AG04450 (cell line): ENCODE measurements around the gene ENGASE. TPM values are rescaled to one million over a fixed set of nuclear protein-coding genes. Genes with fewer than 3 reads are reported as not detected.

Source experiments
- CTCF ChIA-PET: fragments of 300-600, 350-600 bp; formaldehyde crosslinking; extraction: SDS; loops from one replicate; lab custom pipeline; 2022; ENCODE audit warnings: antibody characterized with exemption, inconsistent platforms; lab: Charles Lee
- POLR2A ChIA-PET: fragments of 350-600 bp; formaldehyde crosslinking; extraction: SDS; loops from one replicate; lab custom pipeline; 2021; ENCODE audit warnings: antibody characterized with exemption, inconsistent platforms; lab: Yijun Ruan, JAX
- DNase-seq: peaks from one replicate; pipeline ENCODE4 v3.0.0-alpha.2; 2011; ENCODE audit warnings: low read depth, low spot score
- H3K27ac ChIP-seq: one replicate; pipeline ENCODE4 v1.5.1; 2012; ENCODE audit warnings: low read depth, low read length, control low read depth
- H3K27me3 ChIP-seq: one replicate; pipeline ENCODE4 v1.6.0; 2012; ENCODE audit warnings: low read length; ENCODE audit not compliant: control insufficient read depth, insufficient read depth
- H3K4me3 ChIP-seq: 2 replicates; pipeline ENCODE4 v1.5.1; 2011; ENCODE audit warnings: mild to moderate bottlenecking, low read depth, low read length, control low read depth
- H3K9me3 ChIP-seq: 2 replicates; pipeline ENCODE4 v1.5.1; 2012; ENCODE audit warnings: low read length; ENCODE audit not compliant: control insufficient read depth, insufficient read depth
- polyA plus RNA-seq: library from polyadenylated mRNA; depleted of rRNA; stranded (reverse); fragments of >200 nt; gene quantifications from 2 replicates; pipeline ENCODE4 v1.2.3, GENCODE V29; 2011; rRNA removed
- TF ChIP-seq, protein P1 (sequence below): IDR thresholded peaks from 2 replicates; pipeline ENCODE4 v1.5.1; 2011; ENCODE audit warnings: low read depth, low read length, control low read depth, inconsistent platforms

The ENGASE gene
- polyA plus RNA-seq, 1 experiment: 5.9 TPM

DNA sequence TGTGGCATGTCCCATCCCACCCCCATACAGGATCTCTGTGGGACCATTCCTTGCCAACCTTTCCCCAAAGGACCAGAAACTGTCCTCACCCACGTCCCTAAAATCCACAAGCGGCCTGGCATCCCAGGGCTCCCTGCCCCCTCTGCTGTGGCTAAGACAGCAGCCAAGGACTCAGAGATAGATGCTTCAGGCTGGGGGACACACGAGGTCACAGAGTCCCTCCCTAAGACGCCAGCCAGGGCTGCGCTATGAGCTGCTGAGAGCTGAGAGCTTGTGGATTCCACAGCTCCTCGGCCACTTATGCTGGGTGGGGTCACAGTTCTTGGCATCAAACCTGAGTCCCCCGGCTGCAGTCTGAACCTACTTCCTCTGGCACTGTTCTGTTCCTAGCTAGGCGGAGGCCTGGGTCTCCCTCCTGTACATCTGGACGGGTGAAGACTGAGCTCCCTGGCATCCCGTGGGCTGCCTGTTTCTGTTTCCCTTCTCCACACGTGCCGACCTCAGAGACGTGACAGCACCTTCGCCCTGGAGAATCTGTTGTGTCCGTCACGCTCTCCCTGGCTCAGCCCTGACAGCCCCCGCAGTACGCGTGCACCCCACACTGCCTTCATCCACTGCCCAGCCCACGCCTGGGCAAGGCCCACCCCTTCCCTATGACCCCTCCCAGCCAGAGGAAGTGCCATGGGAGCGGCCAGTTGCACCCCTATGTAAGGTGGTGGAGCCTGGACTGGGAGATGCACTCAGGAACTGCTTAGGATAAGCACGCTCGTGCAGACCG is 61.2 kb downstream of the ENGASE start:
- Histone ChIP-seq H3K4me3 (no peak overlapping the region), H3K27ac (no peak overlapping the region), H3K9me3 (peaks cover 4% of the 10 kb centered on the region; the same call in 1 of the 2 replicates), H3K27me3 (peaks cover 9% of the 10 kb centered on the region)
- POLR2A ChIA-PET: no interaction called here
- TF ChIP-seq, protein P1, sequence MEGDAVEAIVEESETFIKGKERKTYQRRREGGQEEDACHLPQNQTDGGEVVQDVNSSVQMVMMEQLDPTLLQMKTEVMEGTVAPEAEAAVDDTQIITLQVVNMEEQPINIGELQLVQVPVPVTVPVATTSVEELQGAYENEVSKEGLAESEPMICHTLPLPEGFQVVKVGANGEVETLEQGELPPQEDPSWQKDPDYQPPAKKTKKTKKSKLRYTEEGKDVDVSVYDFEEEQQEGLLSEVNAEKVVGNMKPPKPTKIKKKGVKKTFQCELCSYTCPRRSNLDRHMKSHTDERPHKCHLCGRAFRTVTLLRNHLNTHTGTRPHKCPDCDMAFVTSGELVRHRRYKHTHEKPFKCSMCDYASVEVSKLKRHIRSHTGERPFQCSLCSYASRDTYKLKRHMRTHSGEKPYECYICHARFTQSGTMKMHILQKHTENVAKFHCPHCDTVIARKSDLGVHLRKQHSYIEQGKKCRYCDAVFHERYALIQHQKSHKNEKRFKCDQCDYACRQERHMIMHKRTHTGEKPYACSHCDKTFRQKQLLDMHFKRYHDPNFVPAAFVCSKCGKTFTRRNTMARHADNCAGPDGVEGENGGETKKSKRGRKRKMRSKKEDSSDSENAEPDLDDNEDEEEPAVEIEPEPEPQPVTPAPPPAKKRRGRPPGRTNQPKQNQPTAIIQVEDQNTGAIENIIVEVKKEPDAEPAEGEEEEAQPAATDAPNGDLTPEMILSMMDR: no peak
- DNase-seq: no peak
- CTCF ChIA-PET: no interaction called here

Other genes with a start within 250 kb of the ENGASE start
- gene USP36, start 234.0 kb upstream of the ENGASE start, polyA plus RNA-seq: 18.3 and 19.2 TPM in 2 replicates
- gene CEP295NL, start 171.6 kb upstream of the ENGASE start, polyA plus RNA-seq: 0.11 and 0.19 TPM in 2 replicates
- 356 and 387 TPM in 2 replicates for gene TIMP2, start 149.4 kb upstream of the ENGASE start, polyA plus RNA-seq
- gene LGALS3BP, start 94.9 kb upstream of the ENGASE start, polyA plus RNA-seq: 126 and 171 TPM in 2 replicates
- 61.6 and 65.5 TPM in 2 replicates for gene CANT1, start 65.1 kb upstream of the ENGASE start, polyA plus RNA-seq
- 15.4 and 23.4 TPM in 2 replicates for gene C1QTNF1, start 50.7 kb upstream of the ENGASE start, polyA plus RNA-seq